NCI-H82 treated with DMSO at 0.1 percent for 48 hours (cell line): Measurements from ENCODE around the gene CNNM2.
"Not testable (repeated sequence)": the region's sequence is repeated elsewhere in the genome, so short reads cannot be mapped to it uniquely, and the experiment has no call there.

Experiments used
- DNase-seq: peaks from one replicate; lab custom pipeline; 2025; ENCODE audit not compliant: unreplicated experiment; lab: John Stamatoyannopoulos, UW

Gene CNNM2

GRCh38 chr10:102965311-102965851, 47.3 kb downstream of the CNNM2 start:
- DNase-seq, result no peak

DNA sequence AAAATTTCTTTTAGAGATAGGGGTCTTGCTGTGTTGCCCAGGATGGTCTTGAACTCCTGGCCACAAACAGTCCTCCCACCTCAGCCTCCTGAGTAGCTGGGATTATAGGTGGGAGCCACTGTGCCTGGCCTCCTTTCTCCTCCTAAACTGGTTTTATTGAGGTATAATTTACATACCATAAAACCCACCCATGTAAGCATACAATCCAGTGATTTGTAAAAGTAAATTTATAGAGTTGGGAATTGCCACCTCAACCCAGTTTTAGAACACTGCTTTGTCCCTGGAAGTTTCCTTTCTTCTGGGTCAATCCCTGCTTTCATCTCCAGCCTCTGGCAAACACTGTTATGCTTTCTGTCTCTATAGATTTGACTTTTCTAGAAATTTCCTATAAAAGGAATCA, 49.0 kb downstream of the CNNM2 start:
- DNase-seq, result no peak

DNA sequence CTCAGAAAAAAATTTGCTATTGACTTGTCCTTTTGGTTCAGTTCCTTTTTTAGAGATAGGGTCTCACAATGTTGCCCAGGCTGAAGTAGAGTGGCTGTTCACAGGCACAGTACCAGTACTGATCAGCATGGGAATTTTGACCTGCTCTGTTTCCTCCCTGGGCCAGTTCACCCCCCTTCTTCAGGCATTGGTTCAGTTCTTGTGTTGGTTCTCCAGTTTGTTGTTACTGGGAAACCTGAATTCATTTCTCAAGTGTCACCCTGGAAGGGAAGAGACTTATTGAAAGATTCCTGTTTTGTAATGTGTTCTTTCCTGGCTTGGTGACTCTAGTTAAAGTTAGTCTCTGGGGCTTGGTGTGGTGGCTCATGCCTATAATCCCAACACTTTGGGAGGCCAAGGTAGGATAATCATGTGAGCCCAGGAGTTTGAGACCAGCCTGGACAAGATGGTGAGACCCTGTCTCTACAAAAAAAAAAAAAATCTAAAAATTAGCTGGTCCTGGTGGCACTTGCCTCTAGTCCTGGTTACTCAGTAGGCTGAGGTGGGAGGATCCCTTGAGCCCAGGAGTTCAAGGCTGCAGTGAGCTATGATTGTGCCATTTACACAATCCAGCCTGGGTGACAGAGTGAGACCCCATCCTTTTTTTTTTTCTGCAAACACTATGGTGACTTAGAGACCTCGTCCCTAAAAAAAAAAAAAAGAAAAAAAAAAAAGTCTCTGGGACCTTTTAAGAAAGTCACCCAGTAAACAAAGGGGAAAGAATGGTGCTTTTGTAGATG, 52.7 kb downstream of the CNNM2 start:
- DNase-seq, result no peak

DNA sequence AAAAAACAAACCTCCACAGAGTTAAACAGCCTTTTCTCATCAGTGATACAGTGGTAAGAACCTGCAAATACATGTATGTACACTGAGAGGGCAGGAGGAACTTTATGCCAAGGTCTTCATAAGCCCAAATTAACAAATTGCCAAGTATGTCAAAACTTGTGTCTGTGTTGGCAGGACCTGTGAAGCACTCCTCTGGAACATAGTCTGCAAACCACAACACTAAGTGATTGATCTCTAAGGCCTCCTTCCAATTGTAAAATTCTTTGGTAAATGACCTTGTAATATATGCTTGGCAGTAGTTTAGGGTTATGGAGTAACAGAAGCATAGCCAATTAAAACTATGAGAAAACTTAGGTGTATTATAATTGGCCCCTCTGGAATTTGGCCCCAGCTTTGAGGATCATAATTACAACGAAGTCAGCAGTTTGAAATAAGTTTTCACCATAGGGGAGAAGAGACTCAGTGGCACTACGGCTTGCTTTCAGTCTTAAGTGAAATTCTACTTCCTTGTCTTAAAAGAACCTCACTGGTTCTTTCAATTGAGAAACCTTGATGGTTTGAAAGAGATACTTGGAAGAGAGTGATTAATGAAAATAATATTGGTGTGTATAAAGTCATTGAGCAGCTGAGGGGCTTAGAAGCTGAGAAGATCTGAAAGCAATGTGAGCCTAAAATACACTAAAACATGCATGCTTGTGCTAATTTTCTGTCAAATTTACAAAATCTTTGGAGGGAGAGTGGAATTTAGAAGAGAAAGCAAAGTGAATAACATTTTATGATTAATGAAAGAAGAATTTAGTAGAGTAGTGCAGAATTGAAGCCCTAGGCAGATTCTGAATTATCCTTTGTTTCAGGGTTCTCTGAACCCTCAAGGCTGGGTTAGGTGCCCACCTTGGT, 57.6 kb downstream of the CNNM2 start:
- DNase-seq, result no peak

GRCh38 chr10:102976380-102976726, 58.3 kb downstream of the CNNM2 start:
- DNase-seq, result not testable (repeated sequence)

DNA sequence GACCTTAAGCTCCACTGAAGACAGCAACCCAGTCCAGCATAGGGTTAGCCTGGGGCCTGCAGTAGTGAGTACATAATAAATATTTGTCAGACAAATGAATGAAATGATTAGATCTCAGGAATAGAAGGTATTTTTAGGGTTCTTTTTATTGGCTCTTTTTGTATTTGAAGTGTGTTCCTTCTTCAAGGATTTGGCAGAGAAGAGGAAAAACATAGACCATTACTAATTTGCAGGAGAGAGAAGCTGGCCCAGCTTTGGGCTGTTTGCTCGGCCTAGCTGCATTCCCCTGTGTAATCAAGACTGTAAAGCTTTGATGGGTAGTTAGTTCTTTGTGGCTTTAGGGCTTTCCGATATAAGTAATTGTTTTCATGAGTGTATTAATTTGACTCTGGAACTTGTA, 64.2 kb downstream of the CNNM2 start:
- DNase-seq, result no peak

DNA sequence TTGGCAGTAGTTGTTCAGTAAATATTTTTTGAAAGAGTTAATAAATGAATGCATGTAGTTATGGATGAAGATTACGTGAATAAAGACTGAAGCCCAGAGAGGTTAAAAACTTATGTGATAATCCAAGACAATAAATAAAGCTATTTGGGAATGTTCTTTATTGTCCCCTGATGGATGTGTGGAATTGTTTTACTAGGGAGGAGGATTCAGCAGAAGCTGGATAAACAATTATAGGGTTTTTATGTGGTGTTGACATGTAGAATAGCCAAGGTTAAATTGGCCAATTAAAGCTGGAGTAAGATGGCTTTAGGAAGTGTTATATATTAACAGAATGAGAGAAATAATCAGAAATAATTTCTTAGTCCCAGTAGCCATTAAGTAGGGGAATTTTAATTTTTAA, 66.0 kb downstream of the CNNM2 start:
- no peak for DNase-seq

GRCh38 chr10:102985811-102986210, 67.7 kb downstream of the CNNM2 start:
- DNase-seq, result no peak

DNA sequence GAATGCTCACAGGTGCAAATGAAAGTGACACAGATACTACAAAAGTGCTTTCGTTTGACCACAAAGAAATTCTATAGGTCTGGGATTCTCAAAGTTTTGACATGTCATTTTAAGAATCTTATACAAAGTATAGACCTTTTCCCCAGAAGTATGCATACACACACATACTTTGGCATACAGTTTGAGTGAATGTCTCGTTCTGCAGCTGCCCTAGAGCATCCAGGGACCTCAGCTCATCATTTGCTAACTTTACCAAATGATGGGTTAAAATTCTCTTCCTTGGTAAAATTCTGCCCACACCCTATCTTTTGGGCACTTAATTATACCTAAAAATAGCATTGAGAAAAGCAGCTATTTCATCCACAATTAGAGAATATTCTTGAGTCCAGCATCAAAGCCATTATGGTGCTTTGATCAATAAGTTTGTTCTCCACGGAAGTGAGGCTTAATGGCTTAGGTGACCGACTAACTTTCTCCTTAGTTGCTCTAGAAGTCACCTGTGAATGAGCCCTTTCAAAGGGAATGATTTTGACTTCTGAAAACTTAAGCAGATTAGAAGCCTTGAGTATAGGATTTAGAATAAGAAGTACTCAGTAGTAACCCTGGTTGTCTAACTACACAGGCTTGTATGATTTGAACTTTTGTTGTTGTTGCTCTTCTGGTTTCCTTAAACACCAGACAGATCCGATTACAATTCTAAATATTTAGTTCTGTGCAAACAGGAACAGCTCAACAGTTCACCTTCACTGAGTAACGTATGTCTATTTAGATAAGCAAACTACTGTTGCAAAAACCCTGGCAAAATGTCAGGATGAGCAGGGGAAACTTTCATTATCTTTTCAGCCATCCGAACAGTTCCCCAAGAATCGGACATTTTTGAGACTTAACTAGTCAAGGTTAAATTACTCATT, 70.6 kb downstream of the CNNM2 start:
- DNase-seq, result peak; percentile 9

DNA sequence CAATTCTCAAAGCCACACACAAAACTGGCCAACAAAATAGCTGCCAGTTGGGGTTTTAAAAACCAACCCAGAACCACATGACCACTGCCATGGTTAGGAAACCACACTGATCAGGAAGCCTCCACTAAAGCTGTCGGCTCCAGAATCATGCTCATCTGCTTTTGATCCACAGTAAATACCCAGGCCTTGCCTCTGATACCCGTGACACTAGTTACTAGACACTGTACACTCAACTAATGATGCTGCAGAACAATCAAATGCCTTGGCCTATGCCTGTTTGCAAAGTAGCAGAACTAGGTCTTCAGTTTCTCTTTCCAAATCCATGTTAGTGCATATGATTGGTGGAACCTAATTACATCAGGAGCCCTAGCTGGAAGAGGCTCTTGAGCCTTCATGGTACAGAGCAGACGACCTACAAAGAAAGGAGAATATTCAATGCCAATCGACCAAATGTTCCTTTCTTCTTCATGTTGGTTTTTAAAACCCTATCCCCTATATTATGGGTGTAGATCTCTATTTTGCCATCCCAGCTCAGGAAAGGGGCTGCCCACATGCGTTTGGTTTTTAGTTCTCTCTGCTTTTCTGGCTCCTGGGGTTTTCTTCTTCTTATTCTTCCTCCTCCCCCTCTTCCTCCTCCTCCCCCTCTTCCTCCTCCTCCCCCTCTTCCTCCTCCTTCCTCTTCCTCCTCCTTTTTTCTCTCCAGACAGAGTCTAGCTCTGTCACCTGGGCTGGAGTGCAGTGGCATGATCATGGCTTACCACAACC, 76.6 kb downstream of the CNNM2 start:
- no peak for DNase-seq

DNA sequence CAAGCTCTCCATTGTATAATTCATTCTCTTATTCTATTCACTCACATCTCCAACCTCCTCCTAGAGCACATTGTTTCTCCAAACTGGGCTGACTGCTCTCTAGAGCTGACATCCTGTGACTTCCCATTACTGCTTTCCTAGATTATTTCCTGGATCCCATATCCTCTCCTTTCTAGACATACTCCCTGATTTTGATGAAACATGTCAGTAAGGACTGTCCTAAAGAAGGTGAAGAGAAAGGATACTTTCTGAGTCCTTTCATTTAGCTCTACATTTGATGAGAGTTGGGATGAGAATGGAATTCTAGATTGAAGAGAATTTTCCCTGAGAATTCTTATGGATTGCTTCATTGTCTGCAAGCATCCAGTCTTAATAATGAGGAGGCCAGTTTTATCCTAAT, 78.8 kb downstream of the CNNM2 start:
- no peak for DNase-seq

DNA sequence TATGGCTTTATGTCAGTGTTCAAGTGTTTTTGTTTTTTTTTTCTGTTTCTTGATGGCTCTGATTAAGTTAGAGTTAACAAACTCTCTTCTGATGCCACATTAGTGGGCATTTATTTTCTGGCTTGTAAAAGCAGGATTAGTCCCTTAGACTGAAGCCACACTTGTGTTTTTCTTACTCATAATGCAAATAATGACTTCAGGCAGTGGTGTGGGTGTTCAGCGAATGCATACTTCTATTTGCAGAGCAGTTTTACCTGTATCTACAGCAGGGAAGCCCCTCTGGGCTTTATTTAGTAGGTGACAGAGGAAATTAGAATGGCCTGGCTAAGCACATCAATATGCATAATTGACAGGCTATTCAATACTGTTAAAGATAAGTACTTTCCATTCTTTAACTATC, 79.9 kb downstream of the CNNM2 start:
- DNase-seq, result no peak

- DNase-seq, result no peak
Measured at GRCh38 chr10:102998399-102998907, 80.4 kb downstream of the CNNM2 start.

DNA sequence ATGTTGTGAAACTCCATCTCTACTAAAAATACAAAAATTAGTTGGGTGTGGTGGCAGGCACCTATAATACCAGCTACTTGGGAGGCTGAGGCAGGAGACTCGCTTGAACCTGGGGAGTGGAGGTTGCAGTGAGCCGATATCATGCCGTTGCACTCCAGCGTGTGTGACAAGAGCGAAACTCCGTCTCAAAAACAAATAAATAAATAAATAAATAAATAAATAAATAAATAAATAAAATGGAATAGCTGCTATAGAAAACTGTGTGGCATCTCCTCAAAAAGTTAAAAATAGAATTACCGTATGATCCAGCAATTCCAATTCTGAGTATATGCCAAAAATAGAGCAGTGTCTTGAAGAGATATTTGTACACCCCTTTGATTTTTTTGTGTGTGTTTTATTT, 82.0 kb downstream of the CNNM2 start:
- DNase-seq, result not testable (repeated sequence)

- no peak for DNase-seq
Measured at GRCh38 chr10:103007017-103007416, 88.9 kb downstream of the CNNM2 start.

GRCh38 chr10:103013416-103013815, 95.3 kb downstream of the CNNM2 start:
- no peak for DNase-seq

DNA sequence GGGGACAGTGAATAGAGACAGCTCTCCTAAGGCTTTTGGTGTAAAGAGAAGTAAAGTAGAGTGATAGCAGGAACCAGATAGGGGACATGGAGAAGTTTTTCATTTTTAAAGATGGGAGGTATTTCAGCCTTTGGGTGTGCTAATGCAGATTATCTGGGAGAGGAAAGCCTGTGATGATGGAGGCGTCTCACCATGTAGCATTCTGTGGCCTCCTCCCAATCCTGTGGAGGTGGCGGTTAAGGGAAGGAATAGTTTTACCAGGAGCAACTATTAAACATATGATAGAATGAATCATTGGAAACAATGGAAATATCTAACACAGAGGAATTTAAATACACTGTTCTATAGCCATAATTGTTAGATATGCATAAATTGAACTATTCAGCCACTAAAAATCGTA, 101.3 kb downstream of the CNNM2 start:
- DNase-seq, result no peak

GRCh38 chr10:103021150-103021899, 103.2 kb downstream of the CNNM2 start:
- no peak for DNase-seq

DNA sequence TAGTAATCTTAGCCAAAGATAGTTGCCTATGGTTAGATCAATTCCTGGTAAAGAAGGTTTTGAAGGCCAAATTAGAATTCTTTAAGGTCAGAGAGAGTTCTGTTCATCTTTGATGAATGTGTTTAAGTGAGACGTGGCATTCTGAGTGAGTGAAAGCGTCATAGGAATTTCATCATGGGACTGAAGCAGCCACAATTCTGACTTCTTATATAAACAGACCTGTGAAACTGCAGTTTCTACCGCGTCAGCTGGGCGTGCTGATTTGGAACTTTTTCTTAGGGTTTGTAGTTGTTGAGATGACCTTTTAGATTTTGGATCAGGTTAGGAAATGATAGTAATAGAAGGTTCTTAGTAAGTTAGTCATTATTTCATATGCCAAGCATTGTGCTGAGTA, 103.8 kb downstream of the CNNM2 start:
- no peak for DNase-seq
